Hematopoietic multipotent progenitor cell treated with erythropoietin and hydrocortisone succinate and interleukin-3 and kit ligand, for 6 days (in vitro differentiated cells): Measurements from ENCODE around the gene BTBD16.

Experiments used
- DNase-seq: peaks from one replicate; pipeline ENCODE4 v3.0.0-alpha.2; 2015

The BTBD16 gene

GRCh38 chr10:122248356-122249302 is 22.5 kb upstream of the BTBD16 start:
- no peak for DNase-seq

- DNase-seq, result no peak
Measured at GRCh38 chr10:122249303-122249850, 21.7 kb upstream of the BTBD16 start.

- no peak for DNase-seq
Measured at GRCh38 chr10:122249991-122250750, 20.9 kb upstream of the BTBD16 start.

- no peak for DNase-seq
Measured at GRCh38 chr10:122251459-122252255, 19.4 kb upstream of the BTBD16 start.

DNA sequence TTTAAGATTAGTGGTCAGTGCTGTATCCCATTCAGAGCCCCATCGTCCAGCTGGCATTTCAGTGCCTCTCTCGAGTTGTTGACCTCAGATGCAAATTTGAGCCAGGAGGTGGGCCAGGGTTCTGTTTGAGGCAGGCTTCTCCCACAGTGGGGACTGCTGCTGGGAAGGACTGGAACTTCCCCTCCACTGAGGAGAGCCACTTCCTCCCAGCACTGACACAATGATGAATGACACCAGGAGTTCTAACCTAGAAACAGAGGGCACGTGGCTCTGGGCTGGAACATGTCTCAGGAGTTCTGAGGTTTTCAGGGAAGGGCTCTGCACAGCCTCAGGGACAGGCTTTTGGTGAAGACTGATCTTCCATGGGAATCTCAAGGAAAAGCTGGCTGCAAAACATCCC is 18.3 kb upstream of the BTBD16 start:
- no peak for DNase-seq

DNA sequence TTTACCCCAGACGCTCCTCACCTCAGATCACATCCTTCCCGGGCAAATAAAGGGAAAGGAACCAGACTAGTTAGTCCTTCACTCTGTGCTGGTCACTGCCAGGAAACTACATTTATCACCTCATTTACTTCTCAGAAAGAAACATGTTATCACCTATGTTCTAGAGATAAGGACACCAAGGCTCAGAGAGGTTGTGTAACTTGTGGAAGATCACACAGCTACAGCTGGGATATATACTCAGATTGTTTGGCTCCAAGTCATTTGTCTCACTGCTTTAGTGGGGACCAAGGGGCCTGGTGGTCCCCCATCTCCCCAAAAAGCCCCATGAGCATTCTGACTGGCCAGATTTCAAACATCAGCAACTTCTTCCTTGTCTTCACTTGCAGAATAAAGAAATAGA is 17.5 kb upstream of the BTBD16 start:
- DNase-seq, result no peak

GRCh38 chr10:122254831-122255230 is 16.3 kb upstream of the BTBD16 start:
- no peak for DNase-seq

DNA sequence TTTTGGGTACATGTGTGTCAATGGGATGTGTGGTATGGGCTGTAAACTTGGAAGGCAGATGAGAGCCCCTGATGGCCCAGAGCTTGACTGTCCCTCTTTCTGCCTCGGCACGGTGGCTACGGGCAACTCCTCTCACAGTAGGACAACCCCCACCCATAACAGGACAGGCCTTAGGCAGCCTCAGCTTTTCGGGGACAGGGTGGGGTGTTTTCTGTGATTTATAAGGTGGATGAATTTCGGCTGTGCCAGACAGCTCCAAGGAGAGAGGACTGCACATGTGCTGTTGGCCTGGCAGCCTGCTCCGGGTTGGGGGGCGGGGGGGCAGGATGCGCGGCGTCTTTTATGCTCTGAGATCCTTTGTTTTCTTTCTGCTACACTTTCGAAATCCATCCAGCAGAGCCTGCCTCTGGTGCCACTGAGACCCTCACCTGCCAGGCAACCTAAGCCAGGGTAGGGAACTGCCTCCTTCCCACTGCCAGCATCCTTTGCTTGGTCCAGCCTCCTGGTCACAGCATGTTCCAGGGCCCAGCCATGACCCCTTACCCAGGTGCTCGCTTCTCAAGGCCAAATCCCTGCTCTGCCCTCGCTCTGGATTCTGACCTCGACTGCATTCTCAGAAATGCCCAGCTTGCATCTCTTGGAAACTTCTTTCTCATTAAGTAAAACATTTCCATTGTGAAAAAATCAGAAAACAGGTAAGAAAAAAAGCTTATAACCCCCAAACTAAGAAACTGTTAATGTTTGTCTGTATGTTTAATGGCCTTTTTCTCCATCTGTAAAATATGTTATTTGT is 15.4 kb upstream of the BTBD16 start:
- DNase-seq, result no peak

DNA sequence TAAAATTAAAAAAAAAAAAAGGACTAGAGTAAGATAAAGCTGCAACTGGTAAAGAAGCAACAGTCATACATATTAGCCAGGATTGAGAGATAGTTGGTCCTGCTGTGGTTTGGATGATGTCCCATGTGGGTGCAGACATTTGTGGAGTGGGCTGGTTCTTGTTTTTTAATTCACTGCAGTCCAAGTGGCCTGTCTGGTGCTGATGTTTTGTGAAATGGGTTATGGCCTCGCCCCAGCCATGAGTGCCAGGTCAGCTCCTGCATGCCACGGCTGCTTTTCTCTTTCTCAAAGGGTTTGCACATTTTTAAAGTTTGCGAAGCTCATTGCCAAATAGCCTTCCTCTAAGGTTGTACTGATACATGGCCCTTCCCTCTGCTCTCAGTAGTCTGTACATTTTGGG is 14.1 kb upstream of the BTBD16 start:
- no peak for DNase-seq

- DNase-seq, result no peak
Measured at GRCh38 chr10:122258136-122259074, 12.7 kb upstream of the BTBD16 start.

DNA sequence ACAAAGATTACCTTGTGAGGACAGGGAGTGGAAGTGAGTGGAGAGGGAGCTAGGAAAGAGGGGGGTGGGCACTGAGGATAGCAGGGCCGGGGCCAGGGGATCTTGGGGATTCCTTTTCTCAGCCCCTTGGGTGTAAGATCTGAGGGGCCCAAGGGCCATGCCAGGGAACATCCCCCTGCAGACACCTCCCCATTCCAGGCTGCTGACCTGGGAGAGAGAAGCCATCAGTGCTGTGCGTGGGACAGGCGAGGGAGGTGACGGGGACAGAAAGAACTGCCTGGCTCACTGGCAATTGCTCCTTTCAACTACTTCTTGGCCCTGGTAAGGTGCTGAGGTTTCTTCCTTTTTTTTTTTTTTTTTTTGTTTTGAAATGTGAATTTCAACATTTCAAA is 12.0 kb upstream of the BTBD16 start:
- no peak for DNase-seq

GRCh38 chr10:122261584-122261983 is 9.5 kb upstream of the BTBD16 start:
- DNase-seq, result no peak

GRCh38 chr10:122263971-122264370 is 7.1 kb upstream of the BTBD16 start:
- no peak for DNase-seq

- DNase-seq, result no peak
Measured at GRCh38 chr10:122264436-122264835, 6.7 kb upstream of the BTBD16 start.

DNA sequence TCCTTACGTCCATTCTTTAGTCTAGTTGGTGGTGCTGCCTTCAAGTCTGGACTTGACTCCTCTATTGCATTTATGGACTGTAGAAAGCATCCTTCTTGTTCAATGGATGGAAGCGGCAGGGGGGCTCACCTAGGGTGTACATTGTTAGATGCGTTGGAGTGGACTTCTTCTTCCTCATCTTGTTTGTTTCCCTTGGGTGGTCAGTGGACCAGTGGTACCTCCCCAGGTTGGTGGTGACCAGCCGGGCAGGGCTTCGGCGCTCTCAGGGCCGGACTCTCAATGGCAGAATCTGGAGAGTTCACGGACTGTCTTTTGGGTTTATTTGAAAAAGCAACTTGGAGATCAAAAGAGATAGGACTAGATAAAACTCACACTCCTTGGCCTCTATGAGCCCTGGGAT is 6.2 kb upstream of the BTBD16 start:
- DNase-seq, result no peak

- DNase-seq, result no peak
Measured at GRCh38 chr10:122265896-122266295, 5.2 kb upstream of the BTBD16 start.

GRCh38 chr10:122267849-122268737 is 3.0 kb upstream of the BTBD16 start:
- DNase-seq, result peak; percentile 60

GRCh38 chr10:122269059-122269687 is 1.9 kb upstream of the BTBD16 start:
- no peak for DNase-seq

- no peak for DNase-seq
Measured at GRCh38 chr10:122273966-122274545, 3.0 kb downstream of the BTBD16 start.
